H1 (cell line): ENCODE measurements around the gene SPINK1. TPM values are rescaled to one million over a fixed set of nuclear protein-coding genes. Genes with fewer than 3 reads are reported as not detected.

Experiments used
- CTCF ChIA-PET: fragments of 300-600 bp; sonication (Branson Sonifier 250); formaldehyde crosslinking; loops from one replicate; lab custom pipeline; 2021; ENCODE audit not compliant: partially characterized antibody; lab: Charles Lee
- POLR2A ChIA-PET: fragments of 300-600 bp; sonication (Branson Sonifier 250); formaldehyde crosslinking; loops from one replicate; lab custom pipeline; 2021; ENCODE audit warnings: inconsistent platforms; ENCODE audit not compliant: partially characterized antibody; lab: Charles Lee
- DNase-seq, 2 experiments: peaks; one replicate each; pipeline versions ENCODE4 v3.0.0 to v3.0.0-alpha.2; 2010 to 2022; ENCODE audit warnings: low spot score in 2 of 2, low read depth in 1 of 2, mixed read lengths in 1 of 2
- FAIRE-seq: peaks from 2 replicates; lab custom pipeline; 2011; peaks lifted over from hg19 to GRCh38; lab: Jason Lieb, UNC
- H2AFZ ChIP-seq: 2 replicates; pipeline ENCODE4 v1.8.1; 2012; ENCODE audit warnings: low read length, inconsistent platforms
- H2AK5ac ChIP-seq: 2 replicates; pipeline ENCODE4 v1.6.1; 2013; ENCODE audit warnings: low read depth, low read length
- H2BK120ac ChIP-seq: replicated peaks from 2 replicates; pipeline ENCODE3; 2013; ENCODE audit warnings: low read depth, low read length, inconsistent platforms
- H2BK12ac ChIP-seq: 2 replicates; pipeline ENCODE4 v1.6.1; 2013; ENCODE audit warnings: low read depth, low read length
- H2BK15ac ChIP-seq: 2 replicates; pipeline ENCODE4 v1.6.1; 2013; ENCODE audit warnings: low read length
- H2BK20ac ChIP-seq: 2 replicates; pipeline ENCODE4 v1.6.1; 2013; ENCODE audit warnings: low read length
- H2BK5ac ChIP-seq: 2 replicates; pipeline ENCODE4 v1.6.1; 2013; ENCODE audit warnings: low read depth, low read length
- H3K14ac ChIP-seq: 2 replicates; pipeline ENCODE4 v1.6.1; 2013; ENCODE audit warnings: inconsistent platforms; ENCODE audit not compliant: insufficient read length
- H3K18ac ChIP-seq: 2 replicates; pipeline ENCODE4 v1.6.1; 2013; ENCODE audit warnings: low read length; ENCODE audit errors: extremely low read depth
- H3K23ac ChIP-seq: 2 replicates; pipeline ENCODE4 v1.6.1; 2013; ENCODE audit warnings: inconsistent platforms; ENCODE audit not compliant: insufficient read length
- H3K23me2 ChIP-seq: 2 replicates; pipeline ENCODE4 v1.6.1; 2013; ENCODE audit warnings: low read depth, low read length
- H3K27ac ChIP-seq: 2 replicates; pipeline ENCODE4 v1.6.1; 2011; ENCODE audit warnings: low read depth, low read length, inconsistent platforms
- H3K27me3 ChIP-seq, 4 experiments: replicated peaks in 1 of 4; 1 replicate in 1 of 4; 2 replicates in 3 of 4; pipeline versions ENCODE4 v1.6.1 to v1.8.1; 2011 to 2013; ENCODE audit warnings: low read length in 3 of 4, mild to moderate bottlenecking in 3 of 4, inconsistent platforms in 2 of 4, mixed read lengths in 2 of 4, moderate library complexity in 1 of 4; ENCODE audit not compliant: control insufficient read depth in 3 of 4, insufficient read depth in 3 of 4; ENCODE audit errors: extremely low read depth in 1 of 4
- H3K36me3 ChIP-seq, 4 experiments: 2 replicates each; pipeline versions ENCODE4 v1.6.1 to v1.8.1; 2011 to 2013; ENCODE audit warnings: mild to moderate bottlenecking in 4 of 4, low read length in 3 of 4, moderate library complexity in 2 of 4, control low read depth in 1 of 4, inconsistent platforms in 1 of 4; ENCODE audit not compliant: insufficient read depth in 4 of 4, control insufficient read depth in 2 of 4
- H3K4ac ChIP-seq: replicated peaks from 2 replicates; pipeline ENCODE3; 2013; ENCODE audit warnings: low read length, low read depth, mixed read lengths, inconsistent platforms; ENCODE audit not compliant: insufficient read length
- H3K4me1 ChIP-seq, 4 experiments: replicated peaks in 1 of 4; 1 replicate in 1 of 4; 2 replicates in 3 of 4; pipeline versions ENCODE4 v1.6.1 to v1.8.1; 2011 to 2013; ENCODE audit warnings: low read length in 3 of 4, inconsistent platforms in 2 of 4, mixed read lengths in 1 of 4; ENCODE audit not compliant: insufficient read depth in 4 of 4, control insufficient read depth in 3 of 4
- H3K4me2 ChIP-seq, 2 experiments: 2 replicates each; pipeline versions ENCODE4 v1.6.1 to v1.8.1; 2011 to 2013; ENCODE audit warnings: low read depth in 2 of 2, low read length in 2 of 2, control low read depth in 1 of 2, inconsistent platforms in 1 of 2, mild to moderate bottlenecking in 1 of 2; ENCODE audit not compliant: insufficient read depth in 1 of 2
- H3K4me3 ChIP-seq, 4 experiments: fragments of 200-600, 300-600 bp in 1 of 4; sonication (generic), shearing (Covaris generic), sonication (Bioruptor Twin) in 1 of 4; 2 replicates each; pipeline versions ENCODE4 v1.5.1 to v1.8.1; 2011 to 2016; ENCODE audit warnings: low read length in 4 of 4, low read depth in 3 of 4, control low read depth in 2 of 4, inconsistent platforms in 2 of 4, mild to moderate bottlenecking in 2 of 4, mixed read lengths in 1 of 4, moderate library complexity in 1 of 4; ENCODE audit not compliant: insufficient read depth in 2 of 4; ENCODE audit errors: extremely low read depth in 1 of 4
- H3K56ac ChIP-seq: replicated peaks from 2 replicates; pipeline ENCODE3; 2013; ENCODE audit warnings: low read depth, mild to moderate bottlenecking, mixed read lengths, low read length, inconsistent platforms; ENCODE audit not compliant: insufficient read length
- H3K79me1 ChIP-seq: 2 replicates; pipeline ENCODE4 v1.6.1; 2013; ENCODE audit warnings: low read depth, low read length, control low read depth
- H3K79me2 ChIP-seq, 2 experiments: 2 replicates each; pipeline versions ENCODE4 v1.6.1 to v1.8.1; 2012 to 2013; ENCODE audit warnings: low read length in 2 of 2, mild to moderate bottlenecking in 2 of 2, inconsistent platforms in 1 of 2; ENCODE audit not compliant: insufficient read depth in 2 of 2, control insufficient read depth in 1 of 2
- H3K9ac ChIP-seq, 4 experiments: replicated peaks in 1 of 4; 1 replicate in 1 of 4; 2 replicates in 3 of 4; pipeline versions ENCODE4 v1.6.1 to v1.8.1; 2011 to 2013; ENCODE audit warnings: low read depth in 3 of 4, low read length in 3 of 4, control low read depth in 2 of 4, mild to moderate bottlenecking in 2 of 4, moderate library complexity in 2 of 4, inconsistent platforms in 1 of 4; ENCODE audit errors: extremely low read depth in 1 of 4
- H3K9me3 ChIP-seq, 2 experiments: 2 replicates each; pipeline versions ENCODE4 v1.6.1 to v1.8.1; 2012 to 2013; ENCODE audit warnings: mild to moderate bottlenecking in 2 of 2, moderate library complexity in 2 of 2, control low read depth in 1 of 2, inconsistent platforms in 1 of 2, low read depth in 1 of 2, low read length in 1 of 2, mixed read lengths in 1 of 2; ENCODE audit not compliant: insufficient read depth in 2 of 2
- H4K20me1 ChIP-seq, 2 experiments: replicated peaks in 1 of 2; 2 replicates each; pipeline versions ENCODE3 to v1.8.1; 2011 to 2013; ENCODE audit warnings: inconsistent platforms in 2 of 2, low read length in 2 of 2, mild to moderate bottlenecking in 1 of 2; ENCODE audit not compliant: insufficient read depth in 2 of 2, control insufficient read depth in 1 of 2
- H4K5ac ChIP-seq: 2 replicates; pipeline ENCODE4 v1.6.1; 2013; ENCODE audit warnings: low read length, low read depth, mixed read lengths, inconsistent platforms; ENCODE audit not compliant: insufficient read length
- H4K8ac ChIP-seq: 2 replicates; pipeline ENCODE4 v1.8.0; 2013; ENCODE audit warnings: mild to moderate bottlenecking, moderate library complexity, low read length, inconsistent platforms; ENCODE audit not compliant: insufficient read depth; ENCODE audit errors: extremely low read depth
- H4K91ac ChIP-seq: replicated peaks from 2 replicates; pipeline ENCODE3; 2013; ENCODE audit warnings: low read length, mixed read lengths, inconsistent platforms; ENCODE audit not compliant: insufficient read length
- CBX8 ChIP-seq: fragments of 300-800, 300-1000 bp; sonication (generic); IDR thresholded peaks from 2 replicates; pipeline ENCODE4 v1.7.1; 2016; ENCODE audit warnings: low read depth, low read length, borderline replicate concordance
- EGR1 ChIP-seq: IDR thresholded peaks from 2 replicates; pipeline ENCODE4 v1.6.1; 2011; ENCODE audit warnings: low read depth, low read length, borderline replicate concordance
- EP300 ChIP-seq, 2 experiments: IDR thresholded peaks; 1 replicate in 1 of 2; 2 replicates in 1 of 2; pipeline ENCODE4 v1.6.1; 2011 to 2012; ENCODE audit warnings: low read depth in 2 of 2, low read length in 2 of 2, mild to moderate bottlenecking in 2 of 2, borderline replicate concordance in 1 of 2, inconsistent platforms in 1 of 2, moderate library complexity in 1 of 2
- JUND ChIP-seq: IDR thresholded peaks from 2 replicates; pipeline ENCODE4 v1.6.1; 2011; ENCODE audit warnings: mild to moderate bottlenecking, improper control_type of control experiment, low read length
- WGBS, 2 experiments: shearing (Covaris generic) in 1 of 2; methylation state at CpG; one replicate each; pipeline versions ENCODE4 v1.1.6 to v1.1.7; 2013 to 2015; ENCODE audit warnings: low lambda C conversion rate in 2 of 2, mixed read lengths in 2 of 2, inconsistent platforms in 1 of 2, low coverage in 1 of 2, missing lambda C conversion rate in 1 of 2; ENCODE audit not compliant: insufficient replicate concordance in 2 of 2, insufficient coverage in 1 of 2, insufficient read length in 1 of 2; ENCODE audit errors: extremely low coverage in 1 of 2, missing lambda C conversion rate in 1 of 2; 5-methylcytosine and 5-hydroxymethylcytosine counted together
- polyA plus RNA-seq, 7 experiments: library from polyadenylated mRNA; depleted of rRNA in 3 of 7; stranded (reverse) in 5 of 7; unstranded in 2 of 7; fragments of >200 nt in 5 of 7; fragments of 200-250 nt in 2 of 7; gene quantifications; 1 replicate in 5 of 7; 2 replicates in 1 of 7; 4 replicates in 1 of 7; pipeline versions ENCODE4 v1.2.1 to v1.2.3, GENCODE V29; 2011 to 2013; ENCODE audit warnings: missing spikeins in 2 of 7, mixed read lengths in 2 of 7
- total RNA-seq: library from RNA; stranded (reverse); fragmentation: NEBNext Ultra II Directional; extraction: Animal tissue kit (Norgen Biotek cat#: 25700); gene quantifications from 2 replicates; pipeline ENCODE4 v1.2.1, GENCODE V29; 2021

Gene SPINK1
- total and polyA plus RNA-seq, 2 of the 8 experiments (the other 6 are each of a cell fraction or from before 2014, with no cell fraction given), result 0.48 to 1.3 TPM

GRCh38 chr5:147832541-147832940 lies 1.1 kb upstream of the SPINK1 start:
- CTCF ChIA-PET, result interaction anchor here (0.6 to 2.1 kb wide), 5 partner anchors 10 to 201 kb away, joined by 3 to 9 read pairs (median 4); no protein-coding TSS in a partner anchor
- Histone ChIP-seq H3K79me1 (no peaks in the 10 kb centered on the region), H3K27ac (no peak overlapping the region), H4K20me1 (no peaks in the 10 kb centered on the region), H3K27me3 (no peaks in the 10 kb centered on the region), H3K14ac (no peak overlapping the region), H2AK5ac (no peak overlapping the region), H3K18ac (no peak overlapping the region), H2AFZ (no peak overlapping the region), H3K4me2 (no peak overlapping the region), H3K9me3 (no peaks in the 10 kb centered on the region), H4K91ac (no peak overlapping the region), H3K23ac (no peak overlapping the region), H3K4me3 (no peak overlapping the region), H2BK5ac (no peak overlapping the region), H3K79me2 (no peaks in the 10 kb centered on the region), H2BK12ac (no peak overlapping the region), H3K4ac (no peak overlapping the region), H4K8ac (no peak overlapping the region), H3K4me1 (no peaks in the 10 kb centered on the region), H3K23me2 (no peaks in the 10 kb centered on the region), H2BK20ac (no peak overlapping the region), H2BK15ac (no peak overlapping the region), H3K9ac (no peak overlapping the region), H3K36me3 (no peaks in the 10 kb centered on the region; a peak in 1 of 8 replicates), H2BK120ac (no peak overlapping the region), H4K5ac (no peak overlapping the region), H3K56ac (no peak overlapping the region)
- FAIRE-seq (no peak), DNase-seq (no peak)
- POLR2A ChIA-PET, result interaction anchor here (1.0 to 2.8 kb wide), 4 partner anchors 16 to 40 kb away, joined by 3 to 16 read pairs (median 10); no protein-coding TSS in a partner anchor
- TF ChIP-seq JUND (no peak), CBX8 (no peak), EP300 (IDR thresholded peaks at IDR 0.05; ENCODE audit: borderline replicate concordance in 1 of 2, low read depth in 2 of 2, low read length in 2 of 2) (no peak), EGR1 (no peak)
- 96% methylated on average over 1 of the region's 1 CpG; no CpG with 5 or more reads in 1 of the 2 experiments for WGBS, 2 experiments
